Measurements from ENCODE around the gene SUCLA2. TPM values are rescaled to one million over a fixed set of nuclear protein-coding genes. Genes with fewer than 3 reads are reported as not detected.

Gene SUCLA2
- 10 to 100 TPM; 42.1 to 45.7 TPM for total RNA-seq

DNA sequence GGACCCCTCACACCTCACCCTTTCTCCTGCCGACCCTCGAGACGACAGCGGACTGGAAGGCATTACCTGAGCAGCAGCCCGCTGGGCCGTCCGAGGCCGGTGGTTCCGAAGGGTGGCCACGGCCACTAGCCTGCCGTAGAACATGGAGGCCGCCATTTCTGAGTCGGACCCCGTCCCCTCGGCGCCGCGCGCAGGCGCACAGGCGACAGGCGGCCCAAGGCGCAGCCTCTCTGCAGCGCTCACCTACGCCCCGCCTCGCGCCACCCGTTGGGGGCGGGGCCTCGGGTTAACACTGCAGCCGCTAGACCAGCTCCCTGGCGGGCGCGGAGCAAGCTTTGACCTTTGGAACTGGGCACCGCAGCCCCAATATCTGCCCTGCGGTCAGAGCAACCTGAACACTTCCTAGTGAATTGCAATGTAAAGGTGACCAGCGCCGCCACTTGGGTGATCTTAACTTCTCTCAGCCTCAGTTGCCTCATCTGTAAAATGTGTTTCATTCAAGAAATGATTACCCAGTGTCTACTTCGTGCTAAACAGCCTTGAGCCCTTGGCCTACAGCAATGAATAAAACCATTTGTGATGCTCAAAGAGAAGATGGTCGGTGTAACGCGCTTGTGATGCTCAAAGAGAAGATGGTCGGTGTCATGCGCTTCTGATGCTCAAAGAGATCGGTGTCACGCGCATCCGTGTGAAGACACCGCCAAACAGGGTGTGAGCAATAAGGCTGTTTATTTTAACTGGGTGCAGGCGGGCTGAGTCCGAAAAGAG is at the start of gene SUCLA2:
TSS of gene SUCLA2 (minus strand) at position 160 of the 768 bp plus-strand sequence. CDS start at position 156, 4 bp downstream.
- no peaks in the 10 kb centered on the region for H3K36me3 ChIP-seq
- H3K27me3 ChIP-seq (replicated peaks; ENCODE audit: insufficient read depth): no peaks in the 10 kb centered on the region
- no peaks in the 10 kb centered on the region for H3K4me1 ChIP-seq (replicated peaks)
- intact Hi-C loops (cut with DNase I): no loop called here
- H3K27ac ChIP-seq: peak within 1 kb of the TSS; percentile 73 to 80
- DNase-seq (ENCODE audit: low spot score): peak; percentile 79
- peak in 2 of 4 experiments; percentile 15 to 20 for TF ChIP-seq CTCF (IDR thresholded peaks at IDR 0.05)
- peak; percentile 65 for TF ChIP-seq POLR2A (IDR thresholded peaks at IDR 0.05)
- TF ChIP-seq POLR2AphosphoS5 (IDR thresholded peaks at IDR 0.05): peak; percentile 84
- H3K4me3 ChIP-seq: peak within 1 kb of the TSS; percentile 80 to 90
- no peaks in the 10 kb centered on the region for H3K9me3 ChIP-seq
- WGBS: 3% methylated on average over 47 of the region's 52 CpGs

DNA sequence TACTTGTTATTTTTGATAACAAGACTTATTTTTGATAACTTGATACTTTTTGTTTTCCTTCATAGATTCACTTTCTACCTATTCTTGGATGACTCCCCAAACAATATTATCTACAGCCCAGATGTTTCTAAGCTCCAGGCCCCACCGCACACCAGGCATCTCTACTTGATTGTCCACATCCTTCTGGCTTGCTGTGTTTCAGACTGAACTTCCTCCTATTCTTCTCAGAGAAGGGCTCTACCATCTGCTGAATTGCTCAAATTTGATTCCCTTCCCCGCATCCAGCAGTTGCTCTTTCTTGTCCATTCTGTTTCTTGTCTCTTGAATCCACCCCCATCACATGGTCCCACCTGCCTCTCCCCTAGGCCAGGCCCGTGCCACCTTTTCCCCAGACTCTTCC is 49.5 kb upstream of the SUCLA2 start:
- intact Hi-C loops (cut with DNase I): no loop called here
- no peaks in the 10 kb centered on the region for H3K9me3 ChIP-seq
- H3K4me3 ChIP-seq: no peak overlapping the region
- no peak for DNase-seq (ENCODE audit: low spot score)
- no peaks in the 10 kb centered on the region for H3K36me3 ChIP-seq
- TF ChIP-seq POLR2AphosphoS5 (IDR thresholded peaks at IDR 0.05) (no peak), CTCF (IDR thresholded peaks at IDR 0.05) (no peak), POLR2A (IDR thresholded peaks at IDR 0.05) (no peak)
- H3K27ac ChIP-seq: no peak overlapping the region
- WGBS: 91% methylated on average over 3 of the region's 3 CpGs
- H3K27me3 ChIP-seq (replicated peaks; ENCODE audit: insufficient read depth): no peaks in the 10 kb centered on the region
- H3K4me1 ChIP-seq (replicated peaks): no peaks in the 10 kb centered on the region

GRCh38 chr13:48043789-48044503 is 42.9 kb upstream of the SUCLA2 start:
- H3K36me3 ChIP-seq: no peaks in the 10 kb centered on the region

DNA sequence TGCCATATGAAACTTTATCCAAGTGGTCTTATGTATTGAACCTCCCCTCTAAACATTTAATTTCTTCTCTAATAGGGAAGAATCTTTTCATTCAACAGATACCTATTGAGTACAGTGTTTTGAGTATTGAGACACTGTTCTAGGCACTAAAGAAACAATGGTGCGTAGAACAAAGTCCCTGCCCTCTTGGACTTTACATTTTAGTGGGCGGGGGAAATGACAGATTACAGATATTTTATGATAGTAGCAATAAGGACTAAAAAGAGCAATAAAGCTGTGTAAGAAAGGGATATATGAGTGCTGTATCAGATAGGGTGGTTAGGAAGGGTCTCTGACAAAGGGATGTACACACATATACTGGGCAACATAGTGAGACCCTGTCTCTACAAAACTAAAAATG is 41.8 kb upstream of the SUCLA2 start:
- no peak overlapping the region for H3K4me3 ChIP-seq
- H3K27me3 ChIP-seq (replicated peaks; ENCODE audit: insufficient read depth): no peaks in the 10 kb centered on the region
- intact Hi-C loops (cut with DNase I): no loop called here
- no peak for DNase-seq (ENCODE audit: low spot score)
- H3K36me3 ChIP-seq: no peaks in the 10 kb centered on the region
- H3K27ac ChIP-seq: no peak overlapping the region
- TF ChIP-seq CTCF (IDR thresholded peaks at IDR 0.05) (no peak), POLR2AphosphoS5 (IDR thresholded peaks at IDR 0.05) (no peak), POLR2A (IDR thresholded peaks at IDR 0.05) (no peak)
- no peaks in the 10 kb centered on the region for H3K4me1 ChIP-seq (replicated peaks)
- no peaks in the 10 kb centered on the region for H3K9me3 ChIP-seq
- 97% methylated on average over 2 of the region's 2 CpGs for WGBS

More at GRCh38 chr13:48043789-48044503, 42.9 kb upstream of the SUCLA2 start:
- TF ChIP-seq POLR2AphosphoS5 (IDR thresholded peaks at IDR 0.05) (no peak), CTCF (IDR thresholded peaks at IDR 0.05) (no peak), POLR2A (IDR thresholded peaks at IDR 0.05) (no peak)
- Histone ChIP-seq H3K27me3 (replicated peaks; ENCODE audit: insufficient read depth) (no peaks in the 10 kb centered on the region), H3K9me3 (no peaks in the 10 kb centered on the region), H3K4me3 (no peak overlapping the region), H3K27ac (no peak overlapping the region), H3K4me1 (replicated peaks) (no peaks in the 10 kb centered on the region)
- intact Hi-C loops (cut with DNase I): no loop called here
- DNase-seq (ENCODE audit: low spot score): no peak
